ENCODE results near the gene BEND5.

DNA sequence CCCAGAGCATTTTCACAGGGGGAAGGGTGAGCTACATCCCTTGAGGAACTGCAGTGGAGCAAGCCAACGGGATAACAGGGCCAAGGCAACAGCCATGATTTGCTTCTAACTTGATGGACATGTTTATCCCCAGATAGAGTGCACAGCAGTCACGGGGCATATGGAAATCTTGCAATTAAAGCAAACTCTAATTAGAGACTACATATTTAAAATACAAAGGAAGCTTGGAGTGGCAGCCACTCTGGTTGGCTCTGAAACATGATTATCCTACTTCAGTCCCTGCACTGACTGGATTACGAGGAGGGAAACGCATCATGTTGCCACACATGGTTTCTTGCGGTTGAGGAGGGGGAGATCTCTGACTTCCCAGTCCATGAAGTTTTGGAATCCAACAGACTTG, 60.8 kb downstream of the BEND5 start:
- TF ChIP-seq, protein P1, sequence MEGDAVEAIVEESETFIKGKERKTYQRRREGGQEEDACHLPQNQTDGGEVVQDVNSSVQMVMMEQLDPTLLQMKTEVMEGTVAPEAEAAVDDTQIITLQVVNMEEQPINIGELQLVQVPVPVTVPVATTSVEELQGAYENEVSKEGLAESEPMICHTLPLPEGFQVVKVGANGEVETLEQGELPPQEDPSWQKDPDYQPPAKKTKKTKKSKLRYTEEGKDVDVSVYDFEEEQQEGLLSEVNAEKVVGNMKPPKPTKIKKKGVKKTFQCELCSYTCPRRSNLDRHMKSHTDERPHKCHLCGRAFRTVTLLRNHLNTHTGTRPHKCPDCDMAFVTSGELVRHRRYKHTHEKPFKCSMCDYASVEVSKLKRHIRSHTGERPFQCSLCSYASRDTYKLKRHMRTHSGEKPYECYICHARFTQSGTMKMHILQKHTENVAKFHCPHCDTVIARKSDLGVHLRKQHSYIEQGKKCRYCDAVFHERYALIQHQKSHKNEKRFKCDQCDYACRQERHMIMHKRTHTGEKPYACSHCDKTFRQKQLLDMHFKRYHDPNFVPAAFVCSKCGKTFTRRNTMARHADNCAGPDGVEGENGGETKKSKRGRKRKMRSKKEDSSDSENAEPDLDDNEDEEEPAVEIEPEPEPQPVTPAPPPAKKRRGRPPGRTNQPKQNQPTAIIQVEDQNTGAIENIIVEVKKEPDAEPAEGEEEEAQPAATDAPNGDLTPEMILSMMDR (IDR thresholded peaks at IDR 0.05 in 2 of 3, conservative IDR thresholded peaks at IDR 0.05 in 1 of 3; ENCODE audit: control insufficient read depth in 2 of 3, extremely low read depth in 1 of 3, insufficient read depth in 1 of 3, low read depth in 3 of 3, low read length in 3 of 3), result no peak
- TF ChIP-seq EZH2 (IDR thresholded peaks at IDR 0.05; ENCODE audit: borderline replicate concordance, control insufficient read depth, low read depth, low read length), result no peak
- TF ChIP-seq MEF2A (IDR thresholded peaks at IDR 0.05; ENCODE audit: insufficient read depth, low read depth, low read length), result no peak
- TF ChIP-seq HCFC1 (IDR thresholded peaks at IDR 0.05; ENCODE audit: low read length), result no peak
- TF ChIP-seq, protein P2, sequence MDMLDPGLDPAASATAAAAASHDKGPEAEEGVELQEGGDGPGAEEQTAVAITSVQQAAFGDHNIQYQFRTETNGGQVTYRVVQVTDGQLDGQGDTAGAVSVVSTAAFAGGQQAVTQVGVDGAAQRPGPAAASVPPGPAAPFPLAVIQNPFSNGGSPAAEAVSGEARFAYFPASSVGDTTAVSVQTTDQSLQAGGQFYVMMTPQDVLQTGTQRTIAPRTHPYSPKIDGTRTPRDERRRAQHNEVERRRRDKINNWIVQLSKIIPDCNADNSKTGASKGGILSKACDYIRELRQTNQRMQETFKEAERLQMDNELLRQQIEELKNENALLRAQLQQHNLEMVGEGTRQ (IDR thresholded peaks at IDR 0.05; ENCODE audit: borderline replicate concordance, low read depth, low read length), result no peak
- TF ChIP-seq, protein P3, sequence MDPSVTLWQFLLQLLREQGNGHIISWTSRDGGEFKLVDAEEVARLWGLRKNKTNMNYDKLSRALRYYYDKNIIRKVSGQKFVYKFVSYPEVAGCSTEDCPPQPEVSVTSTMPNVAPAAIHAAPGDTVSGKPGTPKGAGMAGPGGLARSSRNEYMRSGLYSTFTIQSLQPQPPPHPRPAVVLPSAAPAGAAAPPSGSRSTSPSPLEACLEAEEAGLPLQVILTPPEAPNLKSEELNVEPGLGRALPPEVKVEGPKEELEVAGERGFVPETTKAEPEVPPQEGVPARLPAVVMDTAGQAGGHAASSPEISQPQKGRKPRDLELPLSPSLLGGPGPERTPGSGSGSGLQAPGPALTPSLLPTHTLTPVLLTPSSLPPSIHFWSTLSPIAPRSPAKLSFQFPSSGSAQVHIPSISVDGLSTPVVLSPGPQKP (IDR thresholded peaks at IDR 0.05; ENCODE audit: low read depth, low read length), result no peak
- no peak for TF ChIP-seq SMAD1 (IDR thresholded peaks at IDR 0.05; ENCODE audit: low read depth, partially characterized antibody)
- TF ChIP-seq, protein P4, sequence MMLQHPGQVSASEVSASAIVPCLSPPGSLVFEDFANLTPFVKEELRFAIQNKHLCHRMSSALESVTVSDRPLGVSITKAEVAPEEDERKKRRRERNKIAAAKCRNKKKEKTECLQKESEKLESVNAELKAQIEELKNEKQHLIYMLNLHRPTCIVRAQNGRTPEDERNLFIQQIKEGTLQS (IDR thresholded peaks at IDR 0.05; ENCODE audit: borderline replicate concordance, extremely low read depth, low read depth, low read length), result no peak
- no peak for TF ChIP-seq CEBPB (IDR thresholded peaks at IDR 0.05; ENCODE audit: borderline replicate concordance in 1 of 2, low read depth in 2 of 2, low read length in 2 of 2)
- TF ChIP-seq, protein P5, sequence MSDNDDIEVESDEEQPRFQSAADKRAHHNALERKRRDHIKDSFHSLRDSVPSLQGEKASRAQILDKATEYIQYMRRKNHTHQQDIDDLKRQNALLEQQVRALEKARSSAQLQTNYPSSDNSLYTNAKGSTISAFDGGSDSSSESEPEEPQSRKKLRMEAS (IDR thresholded peaks at IDR 0.05; ENCODE audit: low read depth, low read length), result no peak
- TF ChIP-seq TCF12 (IDR thresholded peaks at IDR 0.05; ENCODE audit: low read depth, low read length), result no peak
- TF ChIP-seq TAF1 (IDR thresholded peaks at IDR 0.05; ENCODE audit: borderline replicate concordance, low read depth, low read length), result no peak
- TF ChIP-seq CHD2 (IDR thresholded peaks at IDR 0.05; ENCODE audit: borderline replicate concordance, low read depth, low read length), result no peak
- TF ChIP-seq BRCA1 (IDR thresholded peaks at IDR 0.05; ENCODE audit: low read depth, low read length), result no peak

All from GM12878 (cell line).